ENCODE measurements around the gene ARHGEF19. TPM values are rescaled to one million over a fixed set of nuclear protein-coding genes. Genes with fewer than 3 reads are reported as not detected.

ARHGEF19 gene
- total RNA-seq, 3 donors from 2014 or later: 5.3 to 13.3 (median 9.0) TPM

GRCh38 chr1:16231331-16232315 is 19.2 kb upstream of the ARHGEF19 start:
- DNase-seq (peak in 1 of 3 donors; percentile 23), ATAC-seq (no peak)
- no peaks in the 10 kb centered on the region for H3K36me3 ChIP-seq (ENCODE audit: low read depth)
- H3K9me3 ChIP-seq: no peaks in the 10 kb centered on the region
- H3K4me3 ChIP-seq: no peak overlapping the region
- peaks cover 8% of the 10 kb centered on the region for H3K4me1 ChIP-seq (ENCODE audit: low read depth)
- TF ChIP-seq CTCF (IDR thresholded peaks at IDR 0.05): no peak
- intact Hi-C loops (cut with DNase I, micrococcal nuclease): no loop called here

- ATAC-seq (no peak), DNase-seq (peak in 1 of 3 donors; percentile 18)
- Histone ChIP-seq H3K4me3 (no peak overlapping the region), H3K36me3 (ENCODE audit: low read depth) (no peaks in the 10 kb centered on the region), H3K4me1 (ENCODE audit: low read depth) (peaks cover 4% of the 10 kb centered on the region), H3K9me3 (no peaks in the 10 kb centered on the region)
- no peak for TF ChIP-seq CTCF (IDR thresholded peaks at IDR 0.05)
- intact Hi-C loops (cut with DNase I, micrococcal nuclease): no loop called here
Observed at GRCh38 chr1:16230744-16231143, 18.3 kb upstream of the ARHGEF19 start.

- no peaks in the 10 kb centered on the region for H3K9me3 ChIP-seq
- H3K36me3 ChIP-seq (ENCODE audit: low read depth): no peaks in the 10 kb centered on the region
- H3K4me1 ChIP-seq (ENCODE audit: low read depth): no peaks in the 10 kb centered on the region
- no peak for TF ChIP-seq CTCF (IDR thresholded peaks at IDR 0.05)
- intact Hi-C loops (cut with DNase I, micrococcal nuclease): no loop called here
- DNase-seq (peak in 1 of 3 donors; percentile 16), ATAC-seq (no peak)
- H3K4me3 ChIP-seq: no peak overlapping the region
Observed at GRCh38 chr1:16229976-16230740, 17.7 kb upstream of the ARHGEF19 start.

GRCh38 chr1:16226490-16227179 is 14.2 kb upstream of the ARHGEF19 start:
- H3K4me3 ChIP-seq: no peak overlapping the region
- no peaks in the 10 kb centered on the region for H3K4me1 ChIP-seq (ENCODE audit: low read depth)
- no peaks in the 10 kb centered on the region for H3K9me3 ChIP-seq
- intact Hi-C loops (cut with DNase I, micrococcal nuclease): no loop called here
- ATAC-seq (peak; percentile 84), DNase-seq (peak; percentile 66 to 85 (median 73))
- no peak for TF ChIP-seq CTCF (IDR thresholded peaks at IDR 0.05)
- H3K36me3 ChIP-seq (ENCODE audit: low read depth): no peaks in the 10 kb centered on the region

- ATAC-seq (no peak), DNase-seq (no peak)
- Histone ChIP-seq H3K36me3 (ENCODE audit: low read depth) (no peaks in the 10 kb centered on the region), H3K4me1 (ENCODE audit: low read depth) (no peaks in the 10 kb centered on the region), H3K9me3 (no peaks in the 10 kb centered on the region), H3K4me3 (no peak overlapping the region)
- TF ChIP-seq CTCF (IDR thresholded peaks at IDR 0.05): no peak
- intact Hi-C loops (cut with DNase I, micrococcal nuclease): no loop called here
Observed at GRCh38 chr1:16226129-16226489, 13.7 kb upstream of the ARHGEF19 start.
